Keratinocyte (primary cell): ENCODE data around the gene LRRN4CL. TPM values are rescaled to one million over a fixed set of nuclear protein-coding genes. Genes with fewer than 3 reads are reported as not detected.

Experiments
- DNase-seq: peaks from one replicate; pipeline ENCODE4 v3.0.0-alpha.2; 2011; ENCODE audit warnings: low read depth, missing footprints, low spot score
- FAIRE-seq: peaks from 2 replicates; lab custom pipeline; 2011; peaks lifted over from hg19 to GRCh38; lab: Jason Lieb, UNC
- H2AFZ ChIP-seq: 2 replicates; pipeline ENCODE4 v1.6.0; 2012; ENCODE audit warnings: low read length, control low read depth, inconsistent platforms; ENCODE audit not compliant: control insufficient read depth
- H3K27ac ChIP-seq: 2 replicates; pipeline ENCODE4 v1.5.1; 2011; ENCODE audit warnings: low read length; ENCODE audit not compliant: control insufficient read depth, insufficient read depth
- H3K27me3 ChIP-seq: 3 replicates; pipeline ENCODE4 v1.6.0; 2011; ENCODE audit warnings: low read length; ENCODE audit not compliant: control insufficient read depth, insufficient read depth; ENCODE audit errors: extremely low read depth
- H3K36me3 ChIP-seq, 2 experiments: 2 replicates in 1 of 2; 3 replicates in 1 of 2; pipeline ENCODE4 v1.5.1; 2011; ENCODE audit warnings: low read length in 2 of 2, mild to moderate bottlenecking in 1 of 2; ENCODE audit not compliant: control insufficient read depth in 2 of 2, insufficient read depth in 2 of 2; ENCODE audit errors: extremely low read depth in 1 of 2
- H3K4me1 ChIP-seq: 3 replicates; pipeline ENCODE4 v1.5.1; 2011; ENCODE audit warnings: low read length; ENCODE audit not compliant: control insufficient read depth, insufficient read depth; ENCODE audit errors: extremely low read depth
- H3K4me2 ChIP-seq: 3 replicates; pipeline ENCODE4 v1.6.0; 2011; ENCODE audit warnings: low read depth, low read length; ENCODE audit not compliant: control insufficient read depth, insufficient read depth; ENCODE audit errors: extremely low read depth
- H3K4me3 ChIP-seq, 3 experiments: fragments of 200-600 bp in 1 of 3; sonication (generic) in 1 of 3; 2 replicates in 2 of 3; 3 replicates in 1 of 3; pipeline ENCODE4 v1.5.1; 2011 to 2016; ENCODE audit warnings: low read length in 3 of 3, mild to moderate bottlenecking in 3 of 3, control low read depth in 2 of 3, inconsistent platforms in 1 of 3, low read depth in 1 of 3, mixed read lengths in 1 of 3, mixed run types in 1 of 3, moderate library complexity in 1 of 3; ENCODE audit not compliant: control insufficient read depth in 2 of 3, insufficient read depth in 2 of 3; ENCODE audit errors: extremely low read depth in 1 of 3
- H3K79me2 ChIP-seq: 2 replicates; pipeline ENCODE4 v1.6.0; 2012; ENCODE audit warnings: low read length; ENCODE audit not compliant: control insufficient read depth, insufficient read depth
- H3K9ac ChIP-seq: 3 replicates; pipeline ENCODE4 v1.6.0; 2011; ENCODE audit warnings: low read length; ENCODE audit not compliant: control insufficient read depth, insufficient read depth; ENCODE audit errors: extremely low read depth
- H3K9me1 ChIP-seq: 3 replicates; pipeline ENCODE4 v1.6.0; 2011; ENCODE audit warnings: low read length; ENCODE audit not compliant: control insufficient read depth, insufficient read depth; ENCODE audit errors: extremely low read depth
- H3K9me3 ChIP-seq: 2 replicates; pipeline ENCODE4 v1.5.1; 2012; ENCODE audit warnings: low read depth, low read length; ENCODE audit not compliant: control insufficient read depth
- H4K20me1 ChIP-seq: 3 replicates; pipeline ENCODE4 v1.6.0; 2011; ENCODE audit warnings: low read length; ENCODE audit not compliant: control insufficient read depth, insufficient read depth; ENCODE audit errors: extremely low read depth
- CTCF ChIP-seq, 3 experiments: IDR thresholded peaks in 1 of 3; conservative IDR thresholded peaks in 1 of 3; optimal IDR thresholded peaks in 1 of 3; 2 replicates in 2 of 3; 3 replicates in 1 of 3; pipeline versions ENCODE3 to v1.5.1; 2011; ENCODE audit warnings: low read length in 3 of 3, mild to moderate bottlenecking in 3 of 3, moderate library complexity in 2 of 3, control low read depth in 1 of 3, inconsistent platforms in 1 of 3; ENCODE audit not compliant: insufficient read depth in 2 of 3; ENCODE audit errors: extremely low read depth in 1 of 3
- EZH2 ChIP-seq: IDR thresholded peaks from one replicate; pipeline ENCODE4 v1.6.1; 2012; ENCODE audit warnings: inconsistent platforms, mild to moderate bottlenecking, low read length, moderate library complexity
- dilution Hi-C: fragments of 300-500 bp; cut with MboI; formaldehyde crosslinking; loops from one replicate; pipeline ENCODE4 v1.7.0; 2020; ENCODE audit warnings: low sequenced_read_pairs; ENCODE audit not compliant: extremely low pct_ligation_motif_present
- polyA plus RNA-seq, 5 experiments: library from polyadenylated mRNA; depleted of rRNA in 3 of 5; stranded (reverse) in 3 of 5; stranded (forward) in 1 of 5; unstranded in 1 of 5; fragments of >200 nt; gene quantifications; 1 replicate in 1 of 5; 2 replicates in 3 of 5; 3 replicates in 1 of 5; pipeline versions ENCODE4 v1.2.1 to v1.2.3, GENCODE V29; 2011 to 2012; ENCODE audit warnings: missing spikeins in 2 of 5, low read depth in 1 of 5, low replicate concordance in 1 of 5

The LRRN4CL gene
- polyA plus RNA-seq, 1 donor (not counting 4 experiments of a cell fraction or from before 2014, with no cell fraction given), result 0.08 TPM

DNA sequence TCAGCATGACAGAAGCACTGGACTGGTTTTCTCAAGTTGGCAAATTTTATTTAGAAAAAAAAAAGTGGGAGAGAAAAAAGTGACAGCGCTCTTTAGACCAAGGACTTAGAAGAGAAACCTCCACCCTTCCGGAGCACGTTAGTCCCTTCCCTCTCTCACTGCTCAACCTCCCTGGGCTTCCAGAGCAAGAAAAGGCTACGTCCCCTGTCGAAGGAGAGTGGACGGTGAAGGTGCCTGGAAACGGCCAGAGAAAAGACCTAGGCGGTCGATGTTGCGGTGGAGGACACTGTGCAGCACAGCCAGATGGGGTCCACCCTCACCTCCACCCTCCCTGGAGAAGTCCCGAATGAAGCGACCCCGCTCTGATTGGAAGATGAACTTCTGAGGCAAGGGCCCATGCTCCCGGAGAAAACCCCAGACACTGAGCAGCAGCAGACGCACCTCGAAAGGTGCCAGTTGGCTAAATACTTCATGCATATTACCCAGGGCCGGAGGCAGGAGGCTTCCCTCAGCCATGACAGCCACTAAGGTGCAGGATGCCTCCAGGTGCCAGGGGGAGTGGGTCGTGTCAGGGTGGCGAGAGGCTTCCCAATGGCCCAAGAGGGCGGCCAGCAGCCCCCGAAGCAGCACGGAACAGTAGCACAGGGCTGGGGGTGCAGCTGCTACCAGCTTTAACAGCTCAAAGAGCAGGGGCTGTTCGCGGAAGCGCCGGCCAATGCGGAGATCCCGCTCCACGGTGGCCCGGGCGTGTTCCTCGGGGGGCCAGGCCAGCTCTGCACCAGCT lies 42.3 kb downstream of the LRRN4CL start:
- Histone ChIP-seq H3K27ac (no peak overlapping the region), H3K4me3 (peak overlapping the region in 1 of 3 experiments; percentile 88), H3K79me2 (peaks cover 54% of the 10 kb centered on the region), H3K36me3 (peaks cover 16 to 21% of the 10 kb centered on the region in 2 experiments), H3K9me3 (no peaks in the 10 kb centered on the region), H3K4me2 (no peak overlapping the region), H3K27me3 (no peaks in the 10 kb centered on the region), H3K9ac (peak overlapping the region; percentile 28), H3K4me1 (peaks cover 20% of the 10 kb centered on the region), H3K9me1 (no peaks in the 10 kb centered on the region), H4K20me1 (no peaks in the 10 kb centered on the region), H2AFZ (no peak overlapping the region)
- dilution Hi-C loops, result no loop called here
- DNase-seq (no peak), FAIRE-seq (no peak)
- no peak for TF ChIP-seq EZH2
- TF ChIP-seq CTCF (optimal IDR thresholded peaks at IDR 0.05 in 1 of 3, IDR thresholded peaks at IDR 0.05 in 1 of 3, conservative IDR thresholded peaks at IDR 0.05 in 1 of 3; ENCODE audit: extremely low read depth in 1 of 3, insufficient read depth in 2 of 3, low read length in 3 of 3), result no peak

GRCh38 chr11:62645946-62646824 lies 43.1 kb downstream of the LRRN4CL start, which contains the start of gene GANAB:
Gene GANAB (minus strand): TSS chr11:62646613. CDS start chr11:62646599, 14 bp downstream.
- no peak for FAIRE-seq
- H2AFZ ChIP-seq, result peak within 1 kb of the TSS; percentile 69
- peaks cover 52% of the 10 kb centered on the region for H3K79me2 ChIP-seq

More at GRCh38 chr11:62645946-62646824, 43.1 kb downstream of the LRRN4CL start, which contains the start of gene GANAB:
- Histone ChIP-seq H3K9me1 (no peaks in the 10 kb centered on the region), H3K27ac (peak within 1 kb of the TSS; percentile 88), H3K4me1 (peaks cover 15% of the 10 kb centered on the region), H3K9me3 (no peaks in the 10 kb centered on the region), H3K4me2 (peak within 1 kb of the TSS; percentile 93), H3K36me3 (peaks cover 16 to 21% of the 10 kb centered on the region in 2 experiments), H3K27me3 (no peaks in the 10 kb centered on the region), H4K20me1 (no peaks in the 10 kb centered on the region), H3K9ac (peak within 1 kb of the TSS; percentile 89), H3K4me3 (peak within 1 kb of the TSS; percentile 87 to 90 (median 88))
- dilution Hi-C loops, result no loop called here
- peak; percentile 77 for DNase-seq
- TF ChIP-seq CTCF (optimal IDR thresholded peaks at IDR 0.05 in 1 of 3, IDR thresholded peaks at IDR 0.05 in 1 of 3, conservative IDR thresholded peaks at IDR 0.05 in 1 of 3; ENCODE audit: extremely low read depth in 1 of 3, insufficient read depth in 2 of 3, low read length in 3 of 3) (no peak), EZH2 (no peak)
